Measurements from ENCODE around the gene LRFN5. TPM values are rescaled to one million over a fixed set of nuclear protein-coding genes. Genes with fewer than 3 reads are reported as not detected.

Gene LRFN5
- polyA plus RNA-seq, 4 donors: 0.35 to 0.76 TPM; not detected in 2

- FAIRE-seq (no peak), DNase-seq (no peak)
- Histone ChIP-seq H3K9me3 (ENCODE audit: control insufficient read depth in 2 of 2, insufficient read depth in 1 of 2, low read depth in 1 of 2, low read length in 1 of 2) (no peaks in the 10 kb centered on the region), H3K4me1 (ENCODE audit: control insufficient read depth in 3 of 3, insufficient read depth in 2 of 3, low read depth in 1 of 3, low read length in 2 of 3) (no peaks in the 10 kb centered on the region), H3K4me3 (ENCODE audit: low read depth in 1 of 3, low read length in 3 of 3) (no peak overlapping the region), H3K27me3 (ENCODE audit: control insufficient read depth in 3 of 3, insufficient read depth in 3 of 3, low read length in 3 of 3) (no peaks in the 10 kb centered on the region), H3K36me3 (ENCODE audit: control insufficient read depth in 3 of 3, insufficient read depth in 2 of 3, low read depth in 1 of 3, low read length in 3 of 3) (no peaks in the 10 kb centered on the region), H3K27ac (ENCODE audit: low read depth in 1 of 3, low read length in 2 of 3) (no peak overlapping the region)
- 58 to 72% (median 64%) methylated on average over 1 of the region's 1 CpG for WGBS, 3 donors
Observed at GRCh38 chr14:41817626-41818025, 210.9 kb downstream of the LRFN5 start.

GRCh38 chr14:41824441-41824840 is 217.8 kb downstream of the LRFN5 start:
- FAIRE-seq: no peak
- no peaks in the 10 kb centered on the region for H3K36me3 ChIP-seq (ENCODE audit: control insufficient read depth in 3 of 3, insufficient read depth in 2 of 3, low read depth in 1 of 3, low read length in 3 of 3)
- WGBS, 3 donors: 87 to 95% (median 88%) methylated on average over 2 of the region's 2 CpGs
- no peak overlapping the region for H3K4me3 ChIP-seq (ENCODE audit: low read depth in 1 of 3, low read length in 3 of 3)
- H3K27me3 ChIP-seq (ENCODE audit: control insufficient read depth in 3 of 3, insufficient read depth in 3 of 3, low read length in 3 of 3): no peaks in the 10 kb centered on the region
- H3K27ac ChIP-seq (ENCODE audit: low read depth in 1 of 3, low read length in 2 of 3): no peak overlapping the region
- peaks cover 0 to 9% of the 10 kb centered on the region in 2 donors for H3K9me3 ChIP-seq (ENCODE audit: control insufficient read depth in 2 of 2, insufficient read depth in 1 of 2, low read depth in 1 of 2, low read length in 1 of 2)
- no peak for DNase-seq
- no peaks in the 10 kb centered on the region for H3K4me1 ChIP-seq (ENCODE audit: control insufficient read depth in 3 of 3, insufficient read depth in 2 of 3, low read depth in 1 of 3, low read length in 2 of 3)

GRCh38 chr14:41825622-41826021 is 218.9 kb downstream of the LRFN5 start:
- H3K36me3 ChIP-seq (ENCODE audit: control insufficient read depth in 3 of 3, insufficient read depth in 2 of 3, low read depth in 1 of 3, low read length in 3 of 3): no peaks in the 10 kb centered on the region
- WGBS, 3 donors: 60 to 75% (median 63%) methylated on average over 1 of the region's 1 CpG
- H3K27ac ChIP-seq (ENCODE audit: low read depth in 1 of 3, low read length in 2 of 3): no peak overlapping the region
- no peaks in the 10 kb centered on the region for H3K4me1 ChIP-seq (ENCODE audit: control insufficient read depth in 3 of 3, insufficient read depth in 2 of 3, low read depth in 1 of 3, low read length in 2 of 3)
- H3K27me3 ChIP-seq (ENCODE audit: control insufficient read depth in 3 of 3, insufficient read depth in 3 of 3, low read length in 3 of 3): no peaks in the 10 kb centered on the region
- DNase-seq: no peak
- peaks cover 0 to 9% of the 10 kb centered on the region in 2 donors for H3K9me3 ChIP-seq (ENCODE audit: control insufficient read depth in 2 of 2, insufficient read depth in 1 of 2, low read depth in 1 of 2, low read length in 1 of 2)
- H3K4me3 ChIP-seq (ENCODE audit: low read depth in 1 of 3, low read length in 3 of 3): no peak overlapping the region
- no peak for FAIRE-seq

GRCh38 chr14:41830714-41831406 is 224.2 kb downstream of the LRFN5 start:
- no peak for DNase-seq
- no peaks in the 10 kb centered on the region for H3K4me1 ChIP-seq (ENCODE audit: control insufficient read depth in 3 of 3, insufficient read depth in 2 of 3, low read depth in 1 of 3, low read length in 2 of 3)
- 37 to 64% (median 47%) methylated on average over 2 of the region's 2 CpGs for WGBS, 3 donors

GRCh38 chr14:41839661-41840060 is 233.0 kb downstream of the LRFN5 start:
- DNase-seq: no peak
- H3K9me3 ChIP-seq (ENCODE audit: control insufficient read depth in 2 of 2, insufficient read depth in 1 of 2, low read depth in 1 of 2, low read length in 1 of 2): no peaks in the 10 kb centered on the region
- H3K4me3 ChIP-seq (ENCODE audit: low read depth in 1 of 3, low read length in 3 of 3): no peak overlapping the region
- H3K36me3 ChIP-seq (ENCODE audit: control insufficient read depth in 3 of 3, insufficient read depth in 2 of 3, low read depth in 1 of 3, low read length in 3 of 3): no peaks in the 10 kb centered on the region
- no peak for FAIRE-seq
- no peaks in the 10 kb centered on the region for H3K27me3 ChIP-seq (ENCODE audit: control insufficient read depth in 3 of 3, insufficient read depth in 3 of 3, low read length in 3 of 3)
- WGBS, 3 donors: 68 to 85% (median 73%) methylated on average over 2 of the region's 2 CpGs
- no peaks in the 10 kb centered on the region for H3K4me1 ChIP-seq (ENCODE audit: control insufficient read depth in 3 of 3, insufficient read depth in 2 of 3, low read depth in 1 of 3, low read length in 2 of 3)
- no peak overlapping the region for H3K27ac ChIP-seq (ENCODE audit: low read depth in 1 of 3, low read length in 2 of 3)

More at GRCh38 chr14:41830714-41831406, 224.2 kb downstream of the LRFN5 start:
- Histone ChIP-seq H3K4me3 (ENCODE audit: low read depth in 1 of 3, low read length in 3 of 3) (no peak overlapping the region), H3K27ac (ENCODE audit: low read depth in 1 of 3, low read length in 2 of 3) (no peak overlapping the region), H3K27me3 (ENCODE audit: control insufficient read depth in 3 of 3, insufficient read depth in 3 of 3, low read length in 3 of 3) (no peaks in the 10 kb centered on the region), H3K9me3 (ENCODE audit: control insufficient read depth in 2 of 2, insufficient read depth in 1 of 2, low read depth in 1 of 2, low read length in 1 of 2) (no peaks in the 10 kb centered on the region), H3K36me3 (ENCODE audit: control insufficient read depth in 3 of 3, insufficient read depth in 2 of 3, low read depth in 1 of 3, low read length in 3 of 3) (no peaks in the 10 kb centered on the region)
- FAIRE-seq: no peak

- DNase-seq: no peak
- H3K36me3 ChIP-seq (ENCODE audit: control insufficient read depth in 3 of 3, insufficient read depth in 2 of 3, low read depth in 1 of 3, low read length in 3 of 3): no peaks in the 10 kb centered on the region
- H3K4me1 ChIP-seq (ENCODE audit: control insufficient read depth in 3 of 3, insufficient read depth in 2 of 3, low read depth in 1 of 3, low read length in 2 of 3): no peaks in the 10 kb centered on the region
- no peaks in the 10 kb centered on the region for H3K27me3 ChIP-seq (ENCODE audit: control insufficient read depth in 3 of 3, insufficient read depth in 3 of 3, low read length in 3 of 3)
- WGBS, 3 donors: 53 to 71% (median 59%) methylated on average over 2 of the region's 2 CpGs
- H3K4me3 ChIP-seq (ENCODE audit: low read depth in 1 of 3, low read length in 3 of 3): no peak overlapping the region
- no peak overlapping the region for H3K27ac ChIP-seq (ENCODE audit: low read depth in 1 of 3, low read length in 2 of 3)
- no peaks in the 10 kb centered on the region for H3K9me3 ChIP-seq (ENCODE audit: control insufficient read depth in 2 of 2, insufficient read depth in 1 of 2, low read depth in 1 of 2, low read length in 1 of 2)
- FAIRE-seq: no peak
Observed at GRCh38 chr14:41859336-41859735, 252.7 kb downstream of the LRFN5 start.

- Histone ChIP-seq H3K9me3 (ENCODE audit: control insufficient read depth in 2 of 2, insufficient read depth in 1 of 2, low read depth in 1 of 2, low read length in 1 of 2) (no peaks in the 10 kb centered on the region), H3K27ac (ENCODE audit: low read depth in 1 of 3, low read length in 2 of 3) (no peak overlapping the region), H3K36me3 (ENCODE audit: control insufficient read depth in 3 of 3, insufficient read depth in 2 of 3, low read depth in 1 of 3, low read length in 3 of 3) (no peaks in the 10 kb centered on the region), H3K4me1 (ENCODE audit: control insufficient read depth in 3 of 3, insufficient read depth in 2 of 3, low read depth in 1 of 3, low read length in 2 of 3) (no peaks in the 10 kb centered on the region), H3K27me3 (ENCODE audit: control insufficient read depth in 3 of 3, insufficient read depth in 3 of 3, low read length in 3 of 3) (no peaks in the 10 kb centered on the region), H3K4me3 (ENCODE audit: low read depth in 1 of 3, low read length in 3 of 3) (no peak overlapping the region)
- WGBS, 3 donors: 55 to 73% (median 70%) methylated on average over 1 of the region's 1 CpG
- DNase-seq (no peak), FAIRE-seq (no peak)
Observed at GRCh38 chr14:41860586-41860985, 253.9 kb downstream of the LRFN5 start.

- H3K9me3 ChIP-seq (ENCODE audit: control insufficient read depth in 2 of 2, insufficient read depth in 1 of 2, low read depth in 1 of 2, low read length in 1 of 2): no peaks in the 10 kb centered on the region
- H3K27ac ChIP-seq (ENCODE audit: low read depth in 1 of 3, low read length in 2 of 3): no peak overlapping the region
- no peak for FAIRE-seq
- H3K27me3 ChIP-seq (ENCODE audit: control insufficient read depth in 3 of 3, insufficient read depth in 3 of 3, low read length in 3 of 3): no peaks in the 10 kb centered on the region
- DNase-seq: no peak
- no peaks in the 10 kb centered on the region for H3K4me1 ChIP-seq (ENCODE audit: control insufficient read depth in 3 of 3, insufficient read depth in 2 of 3, low read depth in 1 of 3, low read length in 2 of 3)
- no peaks in the 10 kb centered on the region for H3K36me3 ChIP-seq (ENCODE audit: control insufficient read depth in 3 of 3, insufficient read depth in 2 of 3, low read depth in 1 of 3, low read length in 3 of 3)
- H3K4me3 ChIP-seq (ENCODE audit: low read depth in 1 of 3, low read length in 3 of 3): no peak overlapping the region
Observed at GRCh38 chr14:41865894-41866293, 259.2 kb downstream of the LRFN5 start.

- no peaks in the 10 kb centered on the region for H3K27me3 ChIP-seq (ENCODE audit: control insufficient read depth in 3 of 3, insufficient read depth in 3 of 3, low read length in 3 of 3)
- H3K36me3 ChIP-seq (ENCODE audit: control insufficient read depth in 3 of 3, insufficient read depth in 2 of 3, low read depth in 1 of 3, low read length in 3 of 3): no peaks in the 10 kb centered on the region
- no peaks in the 10 kb centered on the region for H3K9me3 ChIP-seq (ENCODE audit: control insufficient read depth in 2 of 2, insufficient read depth in 1 of 2, low read depth in 1 of 2, low read length in 1 of 2)
- DNase-seq: no peak
- no peak for FAIRE-seq
- WGBS, 3 donors: 72 to 78% (median 78%) methylated on average over 3 of the region's 3 CpGs
- no peak overlapping the region for H3K27ac ChIP-seq (ENCODE audit: low read depth in 1 of 3, low read length in 2 of 3)
- no peak overlapping the region for H3K4me3 ChIP-seq (ENCODE audit: low read depth in 1 of 3, low read length in 3 of 3)
- H3K4me1 ChIP-seq (ENCODE audit: control insufficient read depth in 3 of 3, insufficient read depth in 2 of 3, low read depth in 1 of 3, low read length in 2 of 3): no peaks in the 10 kb centered on the region
Observed at GRCh38 chr14:41868396-41868795, 261.7 kb downstream of the LRFN5 start.
